ENCODE data around the gene PRDM10.
"Not testable (repeated sequence)": the region's sequence is repeated elsewhere in the genome, so short reads cannot be mapped to it uniquely, and the experiment has no call there.

PRDM10 gene, protein sequence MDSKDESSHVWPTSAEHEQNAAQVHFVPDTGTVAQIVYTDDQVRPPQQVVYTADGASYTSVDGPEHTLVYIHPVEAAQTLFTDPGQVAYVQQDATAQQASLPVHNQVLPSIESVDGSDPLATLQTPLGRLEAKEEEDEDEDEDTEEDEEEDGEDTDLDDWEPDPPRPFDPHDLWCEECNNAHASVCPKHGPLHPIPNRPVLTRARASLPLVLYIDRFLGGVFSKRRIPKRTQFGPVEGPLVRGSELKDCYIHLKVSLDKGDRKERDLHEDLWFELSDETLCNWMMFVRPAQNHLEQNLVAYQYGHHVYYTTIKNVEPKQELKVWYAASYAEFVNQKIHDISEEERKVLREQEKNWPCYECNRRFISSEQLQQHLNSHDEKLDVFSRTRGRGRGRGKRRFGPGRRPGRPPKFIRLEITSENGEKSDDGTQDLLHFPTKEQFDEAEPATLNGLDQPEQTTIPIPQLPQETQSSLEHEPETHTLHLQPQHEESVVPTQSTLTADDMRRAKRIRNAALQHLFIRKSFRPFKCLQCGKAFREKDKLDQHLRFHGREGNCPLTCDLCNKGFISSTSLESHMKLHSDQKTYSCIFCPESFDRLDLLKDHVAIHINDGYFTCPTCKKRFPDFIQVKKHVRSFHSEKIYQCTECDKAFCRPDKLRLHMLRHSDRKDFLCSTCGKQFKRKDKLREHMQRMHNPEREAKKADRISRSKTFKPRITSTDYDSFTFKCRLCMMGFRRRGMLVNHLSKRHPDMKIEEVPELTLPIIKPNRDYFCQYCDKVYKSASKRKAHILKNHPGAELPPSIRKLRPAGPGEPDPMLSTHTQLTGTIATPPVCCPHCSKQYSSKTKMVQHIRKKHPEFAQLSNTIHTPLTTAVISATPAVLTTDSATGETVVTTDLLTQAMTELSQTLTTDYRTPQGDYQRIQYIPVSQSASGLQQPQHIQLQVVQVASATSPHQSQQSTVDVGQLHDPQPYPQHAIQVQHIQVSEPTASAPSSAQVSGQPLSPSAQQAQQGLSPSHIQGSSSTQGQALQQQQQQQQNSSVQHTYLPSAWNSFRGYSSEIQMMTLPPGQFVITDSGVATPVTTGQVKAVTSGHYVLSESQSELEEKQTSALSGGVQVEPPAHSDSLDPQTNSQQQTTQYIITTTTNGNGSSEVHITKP

DNA sequence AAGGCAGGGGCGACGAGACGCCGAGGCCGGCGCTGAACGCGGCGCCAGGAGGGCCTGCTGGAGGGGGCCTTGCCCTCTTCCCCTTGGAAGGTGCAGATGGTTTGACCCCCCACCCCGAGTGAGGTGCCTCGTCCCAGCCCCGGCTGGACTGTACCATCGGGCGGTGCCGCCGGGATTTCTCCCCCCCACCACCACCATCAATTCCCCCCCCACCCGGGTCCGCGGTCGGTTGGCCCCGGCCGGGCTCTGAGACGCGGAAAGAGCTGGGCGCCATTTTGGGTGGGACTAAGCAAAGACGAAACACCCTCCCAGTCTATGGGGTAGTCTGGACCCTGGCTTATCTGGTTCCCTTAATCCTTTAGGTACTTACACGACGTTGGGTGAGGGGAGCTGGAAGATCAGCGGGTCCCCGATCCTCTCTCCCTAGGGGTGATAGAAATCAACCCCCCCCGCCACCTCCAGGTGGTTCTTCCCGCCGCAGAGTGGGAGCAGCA, at the start of gene PRDM10:
TSS of gene PRDM10 (minus strand) at position 484 of the 494 bp plus-strand sequence. CDS start 41,871 bp downstream, outside the sequence.
- DNase-seq: peak; percentile 96

DNA sequence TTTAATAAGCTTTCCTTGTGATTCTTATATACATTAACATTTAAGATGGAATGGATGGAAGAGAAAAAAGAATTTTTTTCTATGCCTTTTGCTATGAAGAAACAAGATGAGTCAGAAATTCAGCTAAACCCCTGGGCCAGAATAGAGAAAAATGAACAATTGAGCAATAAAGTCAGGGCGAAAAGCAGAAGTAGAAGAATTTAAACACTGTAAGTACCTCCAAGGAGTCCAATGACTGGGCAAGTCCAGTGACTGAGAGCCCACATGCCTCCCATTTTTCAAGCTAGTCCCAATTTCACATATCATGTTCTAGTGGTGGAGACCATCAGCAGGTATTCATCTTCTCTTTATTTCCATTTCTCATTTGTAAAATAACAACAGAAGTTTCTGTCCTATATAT, 48.4 kb upstream of the PRDM10 start:
- no peak for DNase-seq

DNA sequence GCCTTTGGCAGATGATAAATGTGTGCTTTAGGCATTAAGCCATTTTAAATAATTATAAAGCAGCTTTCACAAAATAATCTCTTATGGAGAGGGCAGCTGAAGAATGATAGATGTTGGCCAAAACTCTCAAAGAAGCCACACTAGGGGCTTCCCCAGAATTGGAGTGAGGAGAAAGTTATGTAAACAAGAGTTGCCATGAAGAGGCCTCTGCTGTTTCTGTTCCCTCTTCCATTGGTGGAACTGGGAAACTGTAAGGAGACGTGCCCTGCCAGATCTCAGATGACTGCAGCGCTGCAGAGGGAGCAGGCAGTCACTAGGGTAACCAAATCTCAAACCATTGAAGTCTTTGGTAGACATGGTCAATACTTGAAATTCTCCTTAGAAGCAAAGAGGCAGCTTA, 47.6 kb upstream of the PRDM10 start:
- DNase-seq: peak; percentile 7

DNA sequence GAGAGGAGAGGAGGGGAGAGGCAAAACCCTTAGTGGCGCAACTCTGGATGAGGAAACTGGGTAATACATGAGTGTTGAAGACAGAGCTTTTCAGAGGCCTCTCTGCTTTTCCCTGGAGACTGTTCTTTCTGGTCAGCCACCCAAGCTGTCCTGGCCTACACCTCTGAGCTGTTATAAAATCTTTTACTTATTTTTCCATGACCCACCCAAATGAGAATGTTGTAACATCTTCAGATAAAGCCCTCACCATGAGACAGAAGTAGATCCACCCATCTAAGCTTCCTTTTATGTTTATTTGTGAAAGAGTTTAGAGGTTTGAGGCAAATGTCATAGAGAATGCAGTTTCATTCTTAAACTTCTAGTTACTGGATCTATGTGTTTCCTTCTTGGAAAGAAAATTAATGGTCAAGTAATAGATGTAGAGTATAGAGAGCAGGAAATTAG, 46.7 kb upstream of the PRDM10 start:
- no peak for DNase-seq

DNA sequence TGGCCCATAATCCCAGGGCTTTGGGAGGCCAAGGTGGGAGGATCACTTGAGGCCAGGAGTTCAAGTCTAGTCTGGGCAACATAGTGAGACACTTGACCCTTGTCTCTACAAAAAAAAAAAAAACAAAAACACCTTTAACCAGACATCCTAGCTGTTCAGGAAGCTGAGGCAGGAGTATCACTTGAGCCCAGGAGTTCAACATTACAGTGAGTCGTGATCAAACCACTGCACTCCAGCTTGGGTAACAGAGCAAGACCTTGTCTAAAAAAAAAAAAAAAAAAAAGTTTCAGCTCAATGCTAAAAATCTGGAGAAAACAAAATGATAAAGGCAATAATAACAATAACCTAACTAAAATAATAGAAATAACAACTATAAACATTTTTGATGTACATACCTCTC, 44.5 kb upstream of the PRDM10 start:
- no peak for DNase-seq

DNA sequence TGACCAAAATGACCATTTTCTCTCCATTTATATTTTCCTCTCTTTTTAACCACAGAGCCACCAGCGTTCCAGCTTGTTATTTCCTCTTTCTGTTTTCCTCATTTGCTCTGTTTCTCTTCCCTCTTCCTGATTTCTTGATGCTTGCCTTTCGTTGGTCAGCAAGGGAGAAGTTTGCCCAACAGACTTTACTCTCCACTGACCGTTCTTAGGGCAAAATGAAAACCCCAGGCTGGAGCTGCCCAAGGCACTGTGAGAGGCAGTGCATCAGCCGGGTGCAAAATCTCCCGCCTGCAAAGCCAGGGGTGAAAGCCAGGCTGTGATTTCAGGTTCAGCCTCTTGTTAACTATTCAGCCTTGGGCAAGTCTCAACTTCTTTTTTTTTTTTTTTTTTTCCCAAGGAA, 40.9 kb upstream of the PRDM10 start:
- DNase-seq: no peak

DNA sequence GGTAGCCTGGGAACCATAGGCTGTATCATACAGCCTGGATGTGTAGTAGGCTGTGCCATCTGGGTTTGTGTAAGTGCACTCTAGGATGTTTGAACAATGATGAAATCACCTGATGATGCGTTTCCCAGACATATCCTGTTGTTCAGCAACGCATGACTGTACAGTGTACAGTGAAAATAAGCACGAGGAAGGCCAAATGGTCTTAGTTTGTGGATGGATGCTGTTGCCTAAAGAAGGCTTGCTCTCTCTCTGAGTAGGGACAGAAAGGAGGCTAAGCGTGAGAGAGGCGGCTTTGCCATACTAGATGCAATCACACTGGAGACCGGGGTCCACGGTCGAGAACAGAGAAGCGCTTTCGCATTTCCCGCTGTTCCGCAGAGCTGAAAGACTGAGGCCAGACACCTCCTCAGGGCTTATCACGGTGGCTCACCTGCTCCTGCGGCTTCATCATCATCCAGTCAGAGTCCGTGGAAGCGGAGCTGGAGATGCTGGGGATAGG, 39.5 kb upstream of the PRDM10 start:
- no peak for DNase-seq

DNA sequence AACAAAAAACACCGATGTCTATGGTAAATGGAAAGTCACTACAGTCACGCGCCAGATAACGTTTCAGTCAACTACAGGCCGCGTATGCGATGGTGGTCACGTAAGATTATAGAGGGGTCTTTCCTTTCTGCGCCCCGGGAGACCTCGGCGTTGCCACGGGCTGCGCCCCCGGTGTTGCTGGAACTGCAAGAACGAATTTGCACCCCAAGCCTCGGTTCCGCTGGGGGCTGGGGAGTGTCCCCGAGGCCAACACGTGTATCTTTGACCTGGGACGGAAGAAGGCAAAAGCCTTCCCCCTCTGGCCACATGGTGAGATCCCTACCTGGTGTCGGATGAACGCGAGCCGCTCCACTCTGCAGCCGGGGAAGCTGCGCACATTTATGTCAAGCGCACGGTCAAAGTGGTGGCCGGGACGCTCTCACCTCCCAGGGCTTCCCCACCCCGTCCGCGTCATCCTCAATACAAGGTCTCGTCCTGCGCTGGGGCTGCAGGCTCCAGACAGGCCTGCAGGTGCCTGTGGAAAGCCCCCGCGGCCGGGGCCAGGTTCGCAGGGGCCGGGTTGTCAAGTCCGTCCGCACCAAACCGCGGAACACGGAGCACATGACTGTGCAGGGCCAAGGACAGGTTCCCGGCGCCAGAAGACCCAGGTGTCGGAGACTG, 37.8 kb upstream of the PRDM10 start:
- no peak for DNase-seq

DNA sequence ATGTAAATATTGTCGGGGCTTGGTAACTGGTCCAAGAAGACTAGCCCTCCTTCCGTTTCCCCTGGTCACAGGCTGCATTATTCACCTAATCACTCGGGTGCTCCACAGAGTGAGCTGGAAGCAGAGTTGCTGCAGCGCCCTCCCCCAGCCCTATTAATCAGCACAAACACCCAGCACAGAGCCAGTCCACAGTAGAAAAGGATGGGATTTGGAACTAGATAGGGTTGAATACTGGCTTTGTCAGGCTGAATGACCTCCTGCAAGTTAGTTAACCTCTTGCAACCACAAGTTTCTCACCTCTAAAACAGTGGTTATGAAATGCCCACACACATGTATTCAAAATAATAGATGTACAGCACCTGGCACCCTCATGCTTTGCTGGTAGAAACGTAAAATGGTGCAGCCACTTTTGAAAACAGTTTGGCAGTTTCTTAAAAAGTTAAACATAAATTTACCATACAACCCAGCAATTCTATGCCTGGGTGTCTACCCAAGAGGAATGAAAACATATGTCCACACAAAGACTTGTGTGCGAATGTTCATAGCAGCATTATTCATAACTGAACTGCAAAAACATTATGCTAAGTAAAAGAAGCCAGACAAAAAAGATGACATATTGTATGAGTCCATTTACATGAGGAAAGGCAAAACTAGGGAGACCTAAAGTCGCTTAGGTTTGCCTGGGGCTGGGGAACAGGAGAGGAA, 35.4 kb upstream of the PRDM10 start:
- no peak for DNase-seq

DNA sequence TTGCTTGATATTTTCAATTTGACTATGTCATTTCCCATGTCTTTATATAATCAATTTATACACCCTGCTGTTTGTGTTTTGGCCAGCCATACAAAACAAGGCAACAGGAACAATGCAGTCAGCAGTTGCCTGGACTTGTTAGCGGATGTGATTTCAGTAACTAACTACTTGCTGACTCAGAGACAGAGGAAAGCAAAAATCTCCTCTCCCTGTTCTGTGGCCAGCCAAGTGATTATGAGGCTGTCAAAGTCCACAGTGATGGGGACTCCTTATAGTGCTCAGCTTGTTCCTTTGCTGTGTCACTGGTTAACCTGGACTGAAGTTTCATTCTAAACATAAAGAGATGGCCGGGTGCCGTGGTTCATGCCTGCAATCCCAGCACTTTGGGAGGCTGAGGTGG, 34.4 kb upstream of the PRDM10 start:
- DNase-seq: no peak

DNA sequence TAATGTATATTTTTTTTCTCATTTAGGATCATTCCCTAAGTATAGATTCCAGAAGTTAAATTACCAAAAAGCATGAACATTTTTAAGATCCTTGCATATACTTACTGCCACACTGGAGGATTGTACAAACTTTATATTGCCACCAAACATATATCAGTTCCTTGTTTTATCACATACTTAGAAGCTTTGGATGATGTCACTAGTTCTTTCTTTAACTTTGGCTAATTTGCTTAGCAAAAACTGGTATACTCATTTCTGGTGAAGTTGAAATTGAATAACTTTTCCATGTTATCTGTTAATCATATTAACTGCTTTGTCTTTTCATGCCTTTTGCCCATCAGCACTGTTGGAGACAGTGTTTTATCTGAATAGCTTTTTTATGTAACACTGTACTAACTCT, 31.6 kb upstream of the PRDM10 start:
- no peak for DNase-seq

DNA sequence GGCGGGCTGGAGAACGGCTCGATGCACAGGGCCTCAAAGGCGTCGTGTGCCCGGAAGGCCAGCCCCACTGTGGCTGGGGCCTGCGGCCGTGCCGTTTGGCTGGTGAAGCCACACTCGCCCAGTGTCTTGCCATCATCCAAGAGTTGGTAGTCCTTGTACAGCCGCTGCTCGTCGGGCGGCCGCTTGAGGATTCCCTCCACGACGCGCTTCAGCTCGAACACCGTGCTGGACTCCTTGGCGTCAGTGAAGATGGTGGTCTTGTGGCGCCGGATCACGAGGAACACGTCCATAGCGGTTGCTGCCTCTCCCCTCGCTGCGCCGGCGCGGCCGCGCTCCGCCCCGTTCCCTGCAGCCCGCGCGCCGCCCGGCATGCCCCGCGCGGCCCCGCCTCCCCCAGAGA, 30.3 kb upstream of the PRDM10 start:
- DNase-seq: no peak

DNA sequence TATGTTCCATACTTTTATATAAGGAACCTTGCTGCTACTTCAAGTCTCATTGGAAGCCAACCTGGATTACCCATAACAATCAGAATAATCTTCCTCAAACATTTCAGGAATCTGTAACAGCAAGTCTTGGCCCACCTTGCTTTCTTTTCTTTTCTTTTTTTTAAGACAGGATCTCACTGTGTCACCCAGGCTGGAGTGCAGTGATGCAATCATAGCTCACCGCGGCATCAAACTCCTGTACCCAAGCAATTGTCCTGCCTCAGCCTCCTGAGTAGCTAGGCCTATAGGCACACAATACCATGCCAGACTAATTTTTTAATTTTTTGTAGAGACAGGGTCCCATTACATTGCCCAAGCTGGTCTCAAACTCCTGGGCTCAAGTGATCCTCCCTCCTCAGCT, 29.3 kb upstream of the PRDM10 start:
- no peak for DNase-seq

DNA sequence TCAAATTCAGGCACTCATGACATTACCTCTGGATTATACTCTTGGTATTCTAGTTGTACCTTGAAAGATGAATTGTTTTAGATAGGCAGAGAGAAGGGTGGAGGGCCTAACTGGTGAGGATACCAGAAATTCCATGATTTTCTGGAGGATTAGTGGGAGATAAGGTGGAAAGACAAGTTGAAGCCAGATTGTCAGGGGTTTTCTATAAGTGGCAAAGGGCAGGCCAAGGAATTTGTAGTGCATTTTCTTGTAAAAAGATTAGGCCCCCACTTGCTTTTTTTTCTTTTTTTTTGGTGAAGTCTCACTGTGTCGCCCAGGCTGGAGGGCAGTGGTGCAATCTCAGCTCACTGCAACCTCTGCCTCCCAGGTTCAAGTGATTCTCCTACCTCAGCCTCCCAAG, 28.4 kb upstream of the PRDM10 start:
- DNase-seq: no peak

DNA sequence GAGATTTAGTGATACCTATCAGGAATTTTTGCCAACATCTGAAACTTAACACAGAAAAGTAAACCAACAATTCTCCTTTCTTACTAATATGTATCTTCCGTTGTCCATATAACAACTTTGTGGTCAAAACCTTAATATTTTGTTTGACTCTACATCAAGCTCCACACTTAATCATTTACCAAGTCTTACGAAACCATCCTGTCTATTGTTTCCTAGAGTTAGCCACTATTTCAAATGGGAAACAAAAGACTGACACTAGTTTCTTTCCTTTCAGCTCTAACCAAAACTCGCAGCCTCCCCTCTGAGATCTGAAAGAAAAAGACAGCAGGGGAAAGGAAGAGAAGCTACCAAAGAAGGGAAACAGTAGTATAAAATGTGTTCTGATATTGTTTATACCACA, 26.5 kb upstream of the PRDM10 start:
- no peak for DNase-seq

DNA sequence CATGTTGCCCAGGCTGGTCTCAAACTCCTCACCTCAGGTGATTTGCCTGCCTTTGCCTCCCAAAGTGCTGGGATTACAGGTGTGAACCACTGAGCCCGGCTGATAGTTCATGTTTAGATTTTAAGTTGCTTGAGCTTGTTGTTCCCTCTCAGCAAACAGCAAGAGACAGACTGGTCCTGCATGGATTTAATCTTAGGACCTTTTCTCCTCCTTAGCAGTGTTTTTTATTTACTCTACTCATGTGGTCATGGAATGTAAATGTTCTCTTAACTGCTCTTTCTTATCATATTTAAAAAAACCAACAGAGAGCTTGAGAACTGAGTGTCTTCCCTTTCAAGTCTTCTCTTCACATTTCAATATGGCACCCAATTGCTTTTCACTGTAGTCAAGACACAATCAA, 22.7 kb upstream of the PRDM10 start:
- DNase-seq: no peak

DNA sequence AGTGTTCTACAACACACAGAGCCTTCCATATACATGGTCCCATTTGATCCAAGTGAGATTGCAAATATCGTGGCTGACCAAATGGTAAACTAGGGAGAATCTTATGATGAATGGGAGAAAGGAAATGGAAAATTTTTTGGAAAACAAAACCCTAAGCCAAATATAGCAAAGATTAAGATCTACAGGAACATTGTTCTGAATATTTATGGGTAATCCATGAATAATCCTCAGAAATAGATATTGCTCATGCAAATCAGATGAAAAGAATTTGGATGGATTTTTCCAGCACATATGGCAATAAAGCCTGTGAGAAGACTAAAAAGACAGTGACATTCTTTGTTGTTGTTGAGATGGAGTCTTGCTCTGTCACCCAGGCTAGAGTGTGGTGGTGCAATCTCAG, 21.7 kb upstream of the PRDM10 start:
- no peak for DNase-seq

DNA sequence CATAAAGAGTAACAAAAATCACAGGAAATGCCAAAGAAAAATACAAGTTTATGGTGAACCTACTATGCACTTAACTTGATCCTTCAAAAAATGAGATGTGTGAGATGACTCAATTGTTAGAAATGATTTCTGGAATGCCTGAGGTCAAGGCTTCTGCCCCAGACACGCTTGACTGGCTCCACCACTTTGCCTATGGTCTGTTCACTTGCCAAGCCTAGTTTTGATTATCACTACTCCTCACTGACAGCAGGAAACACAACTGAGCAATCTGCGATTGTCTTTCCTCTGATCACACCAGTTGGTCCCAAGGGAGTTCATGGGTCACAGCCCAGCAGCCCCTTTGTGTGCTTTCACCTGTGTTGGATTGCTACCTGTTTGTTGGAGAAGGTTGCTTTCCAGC, 20.6 kb upstream of the PRDM10 start:
- DNase-seq: no peak

DNA sequence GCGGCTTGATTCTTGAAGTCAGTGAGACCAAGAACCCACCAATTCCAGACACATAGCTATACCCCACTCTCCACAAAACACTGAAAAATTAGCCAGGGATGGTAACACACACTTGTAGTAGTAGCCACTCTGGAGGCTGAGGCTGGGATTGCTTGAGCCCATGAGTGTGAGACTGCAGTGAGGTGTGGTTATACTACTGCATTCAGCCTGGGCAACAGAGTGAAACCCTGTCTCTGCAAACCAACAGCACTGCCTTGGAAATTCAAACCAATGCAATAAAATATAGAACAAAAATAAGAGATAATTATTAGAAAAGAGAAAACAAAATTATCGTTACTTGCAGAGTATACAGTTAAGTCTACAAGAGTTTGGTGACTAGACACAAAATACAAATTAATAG, 20.2 kb upstream of the PRDM10 start:
- DNase-seq: no peak

DNA sequence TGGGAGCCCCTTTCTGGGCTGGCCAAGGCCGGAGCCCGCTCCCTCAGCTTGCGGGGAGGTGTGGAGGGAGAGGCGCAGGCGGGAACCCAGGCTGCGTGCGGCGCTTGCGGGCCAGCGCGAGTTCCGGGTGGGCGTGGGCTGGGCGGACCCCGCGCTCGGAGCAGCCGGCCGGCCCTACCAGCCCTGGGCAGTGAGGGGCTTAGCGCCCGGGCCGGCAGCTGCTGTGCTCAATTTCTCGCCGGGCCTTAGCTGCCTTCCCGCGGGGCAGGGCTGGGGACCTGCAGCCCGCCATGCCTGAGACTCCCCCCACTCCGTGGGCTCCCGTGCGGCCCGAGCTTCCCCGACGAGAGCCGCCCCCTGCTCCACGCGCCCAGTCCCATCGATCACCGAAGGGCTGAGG, 19.0 kb upstream of the PRDM10 start:
- not testable (repeated sequence) for DNase-seq

DNA sequence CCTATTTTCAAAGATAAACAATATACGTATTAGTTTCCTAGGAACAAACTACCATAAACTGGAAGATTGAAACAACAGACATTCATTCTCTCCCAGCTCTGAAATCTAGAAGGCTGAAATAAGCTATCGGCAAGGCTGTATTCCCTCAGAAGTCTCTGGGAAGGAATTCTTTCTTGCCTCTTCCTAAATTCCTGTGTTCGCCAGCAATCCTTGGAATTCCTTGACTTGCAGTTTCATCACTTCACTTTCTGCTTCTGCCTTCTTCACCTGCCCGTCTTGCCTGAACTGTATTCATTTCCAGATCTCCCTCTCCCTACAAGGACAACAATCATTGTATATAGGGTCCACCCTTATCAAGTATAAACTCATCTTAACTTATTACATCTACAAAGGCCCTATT, 17.7 kb upstream of the PRDM10 start:
- DNase-seq: no peak

DNA sequence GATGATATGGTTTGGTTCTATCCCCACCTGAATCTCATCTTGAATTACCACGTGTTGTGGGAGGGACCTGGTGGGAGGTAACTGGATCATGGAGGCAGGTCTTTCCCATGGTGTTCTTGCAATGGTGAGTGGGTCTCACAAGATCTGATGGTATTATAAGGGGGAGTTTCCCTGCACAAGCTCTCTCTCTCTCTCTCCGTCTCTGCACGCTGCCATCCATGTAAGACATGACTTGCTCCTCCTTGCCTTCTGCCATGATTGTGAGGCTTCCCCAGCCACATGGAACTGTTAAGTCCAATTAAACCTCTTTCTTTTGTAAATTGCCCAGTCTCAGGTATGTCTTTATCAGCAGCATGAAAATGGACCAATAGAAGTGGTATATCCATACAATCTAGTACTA, 13.2 kb upstream of the PRDM10 start:
- not testable (repeated sequence) for DNase-seq
